ENCODE results near the gene TRMO.

DNA sequence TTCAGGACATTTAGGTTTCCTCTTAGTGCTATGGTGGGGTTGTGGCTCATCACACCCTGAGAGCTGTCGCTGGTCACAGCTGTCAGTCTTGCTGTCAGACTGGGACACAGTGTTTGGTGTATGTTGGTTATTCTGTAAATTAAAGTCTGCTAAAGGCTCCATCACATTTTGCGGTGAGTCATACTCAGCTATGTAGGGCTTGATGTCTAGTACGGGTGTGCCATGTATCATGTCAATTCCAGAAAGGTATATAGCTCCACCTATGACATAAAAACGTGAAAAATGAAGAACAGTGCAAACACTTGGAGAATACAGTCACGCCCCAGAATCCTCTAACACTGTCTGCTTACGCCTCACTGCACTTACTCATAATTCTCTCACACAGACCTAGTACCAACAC is 11.9 kb downstream of the TRMO start:
- TF ChIP-seq POLR2A (IDR thresholded peaks at IDR 0.05): no peak
- TF ChIP-seq, protein P1, sequence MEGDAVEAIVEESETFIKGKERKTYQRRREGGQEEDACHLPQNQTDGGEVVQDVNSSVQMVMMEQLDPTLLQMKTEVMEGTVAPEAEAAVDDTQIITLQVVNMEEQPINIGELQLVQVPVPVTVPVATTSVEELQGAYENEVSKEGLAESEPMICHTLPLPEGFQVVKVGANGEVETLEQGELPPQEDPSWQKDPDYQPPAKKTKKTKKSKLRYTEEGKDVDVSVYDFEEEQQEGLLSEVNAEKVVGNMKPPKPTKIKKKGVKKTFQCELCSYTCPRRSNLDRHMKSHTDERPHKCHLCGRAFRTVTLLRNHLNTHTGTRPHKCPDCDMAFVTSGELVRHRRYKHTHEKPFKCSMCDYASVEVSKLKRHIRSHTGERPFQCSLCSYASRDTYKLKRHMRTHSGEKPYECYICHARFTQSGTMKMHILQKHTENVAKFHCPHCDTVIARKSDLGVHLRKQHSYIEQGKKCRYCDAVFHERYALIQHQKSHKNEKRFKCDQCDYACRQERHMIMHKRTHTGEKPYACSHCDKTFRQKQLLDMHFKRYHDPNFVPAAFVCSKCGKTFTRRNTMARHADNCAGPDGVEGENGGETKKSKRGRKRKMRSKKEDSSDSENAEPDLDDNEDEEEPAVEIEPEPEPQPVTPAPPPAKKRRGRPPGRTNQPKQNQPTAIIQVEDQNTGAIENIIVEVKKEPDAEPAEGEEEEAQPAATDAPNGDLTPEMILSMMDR (IDR thresholded peaks at IDR 0.05 in 4 of 5, conservative IDR thresholded peaks at IDR 0.05 in 1 of 5): no peak

Data from gastrocnemius medialis (tissue), 4 donors.